OCI-LY1 (cell line): Measurements from ENCODE around the gene FBXL17.

Source experiments
- H2AFZ ChIP-seq: fragments of 200-600 bp; sonication (generic), shearing (Covaris generic); 2 replicates; pipeline ENCODE4 v1.6.0; 2014; ENCODE audit warnings: antibody characterized with exemption, mild to moderate bottlenecking, low read length
- H3F3A ChIP-seq: fragments of 200-600 bp; sonication (generic), shearing (Covaris generic); 2 replicates; pipeline ENCODE4 v1.6.0; 2014; ENCODE audit warnings: mild to moderate bottlenecking, antibody characterized with exemption, low read length, moderate library complexity; ENCODE audit not compliant: insufficient read depth
- H3K27ac ChIP-seq: fragments of 200-600 bp; sonication (generic); 2 replicates; pipeline ENCODE4 v1.5.1; 2014; ENCODE audit warnings: low read length, mixed run types, mild to moderate bottlenecking, low read depth; ENCODE audit not compliant: poor library complexity, severe bottlenecking
- H3K27me3 ChIP-seq: fragments of 200-600 bp; sonication (generic); 2 replicates; pipeline ENCODE4 v1.6.0; 2014; ENCODE audit warnings: antibody characterized with exemption, mild to moderate bottlenecking, low read length, moderate library complexity; ENCODE audit not compliant: insufficient read depth
- H3K36me3 ChIP-seq: fragments of 200-600 bp; sonication (generic); 2 replicates; pipeline ENCODE4 v1.6.1; 2014; ENCODE audit warnings: mild to moderate bottlenecking, antibody characterized with exemption, low read length, moderate library complexity, mixed read lengths; ENCODE audit not compliant: insufficient read depth
- H3K4me1 ChIP-seq: fragments of 200-600 bp; sonication (generic); 2 replicates; pipeline ENCODE4 v1.5.1; 2014; ENCODE audit warnings: mild to moderate bottlenecking, low read length, moderate library complexity; ENCODE audit not compliant: insufficient read depth, severe bottlenecking
- H3K4me2 ChIP-seq: fragments of 200-600 bp; sonication (generic), shearing (Covaris generic); 2 replicates; pipeline ENCODE4 v1.6.1; 2014; ENCODE audit warnings: low read length
- H3K4me3 ChIP-seq: fragments of 200-600 bp; sonication (generic); 2 replicates; pipeline ENCODE4 v1.5.1; 2014; ENCODE audit warnings: low read length, low read depth, mild to moderate bottlenecking, mixed read lengths; ENCODE audit not compliant: poor library complexity, severe bottlenecking
- H3K79me2 ChIP-seq: fragments of 200-600 bp; shearing (Covaris generic); 2 replicates; pipeline ENCODE4 v1.6.1; 2016; ENCODE audit warnings: mixed run types, low read length, mixed read lengths; ENCODE audit not compliant: insufficient read depth
- H3K9ac ChIP-seq: fragments of 200-600 bp; sonication (generic), shearing (Covaris generic); 2 replicates; pipeline ENCODE4 v1.6.1; 2014; ENCODE audit warnings: mild to moderate bottlenecking, low read length, mixed read lengths
- H3K9me2 ChIP-seq: fragments of 200-600 bp; sonication (generic), shearing (Covaris generic); 2 replicates; pipeline ENCODE4 v1.6.1; 2014; ENCODE audit warnings: low read depth, mild to moderate bottlenecking, low read length, mixed read lengths
- H3K9me3 ChIP-seq: fragments of 200-600 bp; shearing (Covaris generic); 2 replicates; pipeline ENCODE4 v1.6.1; 2014; ENCODE audit warnings: low read length, mixed read lengths
- H4K20me1 ChIP-seq: fragments of 200-600 bp; sonication (generic), shearing (Covaris generic); 2 replicates; pipeline ENCODE4 v1.6.0; 2016; ENCODE audit warnings: mild to moderate bottlenecking, low read length; ENCODE audit not compliant: insufficient read depth
- EZH2 ChIP-seq: fragments of 200-600 bp; sonication (generic), shearing (Covaris generic); IDR thresholded peaks from 2 replicates; pipeline ENCODE4 v1.8.0; 2017; ENCODE audit warnings: borderline replicate concordance, mixed run types, mild to moderate bottlenecking, antibody characterized with exemption, low read length, moderate library complexity, mixed read lengths
- TF ChIP-seq, protein P1 (sequence below): fragments of 200-600 bp; sonication (generic), shearing (Covaris generic); IDR thresholded peaks from 2 replicates; pipeline ENCODE4 v1.5.1; 2017; ENCODE audit warnings: mild to moderate bottlenecking, antibody characterized with exemption, low read length, moderate library complexity, mixed read lengths

FBXL17 gene

DNA sequence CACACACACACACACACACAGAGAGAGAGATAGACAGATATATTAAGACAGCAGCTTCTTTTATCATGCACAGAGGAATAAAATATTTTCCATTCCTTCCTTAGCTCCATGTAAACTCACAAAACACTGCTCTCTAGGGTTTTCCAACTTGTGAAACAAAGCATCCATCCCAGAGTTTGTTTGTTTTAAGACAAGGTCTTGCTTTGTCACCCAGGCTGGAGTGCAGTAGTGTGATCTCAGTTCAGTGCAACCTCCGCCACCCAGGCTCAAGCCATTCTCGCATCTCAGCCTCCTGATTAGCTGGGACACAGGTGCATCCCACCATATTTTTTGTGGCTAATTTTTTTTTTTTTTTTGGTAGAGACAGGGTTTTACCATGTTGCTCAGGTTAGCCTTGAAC lies 298.7 kb downstream of the FBXL17 start:
- Histone ChIP-seq H3F3A (no peaks in the 10 kb centered on the region), H3K4me2 (no peak overlapping the region), H3K36me3 (no peaks in the 10 kb centered on the region), H3K4me3 (no peak overlapping the region), H3K4me1 (no peaks in the 10 kb centered on the region), H3K27ac (no peak overlapping the region), H3K27me3 (no peaks in the 10 kb centered on the region), H3K9me2 (no peaks in the 10 kb centered on the region), H2AFZ (no peak overlapping the region), H3K9me3 (no peaks in the 10 kb centered on the region), H3K79me2 (no peaks in the 10 kb centered on the region), H3K9ac (no peak overlapping the region), H4K20me1 (no peaks in the 10 kb centered on the region)
- TF ChIP-seq EZH2, result no peak
- TF ChIP-seq, protein P1, sequence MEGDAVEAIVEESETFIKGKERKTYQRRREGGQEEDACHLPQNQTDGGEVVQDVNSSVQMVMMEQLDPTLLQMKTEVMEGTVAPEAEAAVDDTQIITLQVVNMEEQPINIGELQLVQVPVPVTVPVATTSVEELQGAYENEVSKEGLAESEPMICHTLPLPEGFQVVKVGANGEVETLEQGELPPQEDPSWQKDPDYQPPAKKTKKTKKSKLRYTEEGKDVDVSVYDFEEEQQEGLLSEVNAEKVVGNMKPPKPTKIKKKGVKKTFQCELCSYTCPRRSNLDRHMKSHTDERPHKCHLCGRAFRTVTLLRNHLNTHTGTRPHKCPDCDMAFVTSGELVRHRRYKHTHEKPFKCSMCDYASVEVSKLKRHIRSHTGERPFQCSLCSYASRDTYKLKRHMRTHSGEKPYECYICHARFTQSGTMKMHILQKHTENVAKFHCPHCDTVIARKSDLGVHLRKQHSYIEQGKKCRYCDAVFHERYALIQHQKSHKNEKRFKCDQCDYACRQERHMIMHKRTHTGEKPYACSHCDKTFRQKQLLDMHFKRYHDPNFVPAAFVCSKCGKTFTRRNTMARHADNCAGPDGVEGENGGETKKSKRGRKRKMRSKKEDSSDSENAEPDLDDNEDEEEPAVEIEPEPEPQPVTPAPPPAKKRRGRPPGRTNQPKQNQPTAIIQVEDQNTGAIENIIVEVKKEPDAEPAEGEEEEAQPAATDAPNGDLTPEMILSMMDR, result no peak

DNA sequence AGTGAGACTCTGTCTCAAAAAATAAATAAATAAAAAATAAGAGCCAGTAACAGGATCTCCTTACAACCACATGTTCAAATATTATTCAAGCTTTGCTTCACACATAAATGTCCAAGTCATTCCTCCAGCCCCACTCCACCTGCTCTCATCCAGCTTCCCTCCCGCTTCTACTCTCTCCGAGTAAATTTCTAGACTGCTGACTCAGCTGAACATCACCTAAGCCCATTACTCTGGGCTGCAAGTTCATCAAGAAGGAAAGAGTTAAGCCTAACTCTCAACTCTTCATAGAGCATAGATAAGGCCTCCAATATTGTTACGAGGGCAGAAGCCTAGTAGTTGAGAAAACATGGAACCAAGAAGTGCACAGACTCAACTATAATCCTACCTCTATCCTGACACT lies 300.2 kb downstream of the FBXL17 start:
- no peaks in the 10 kb centered on the region for H3F3A ChIP-seq
- no peaks in the 10 kb centered on the region for H3K9me2 ChIP-seq
- H3K4me2 ChIP-seq, result no peak overlapping the region
- H3K27ac ChIP-seq, result no peak overlapping the region
- H3K36me3 ChIP-seq, result no peaks in the 10 kb centered on the region
- no peak for TF ChIP-seq EZH2
- TF ChIP-seq, protein P1, result no peak
- no peaks in the 10 kb centered on the region for H3K9me3 ChIP-seq
- H3K27me3 ChIP-seq, result no peaks in the 10 kb centered on the region
- no peaks in the 10 kb centered on the region for H3K79me2 ChIP-seq
- H2AFZ ChIP-seq, result no peak overlapping the region
- H3K4me3 ChIP-seq, result no peak overlapping the region
- no peaks in the 10 kb centered on the region for H4K20me1 ChIP-seq
- H3K4me1 ChIP-seq, result no peaks in the 10 kb centered on the region
- no peak overlapping the region for H3K9ac ChIP-seq

DNA sequence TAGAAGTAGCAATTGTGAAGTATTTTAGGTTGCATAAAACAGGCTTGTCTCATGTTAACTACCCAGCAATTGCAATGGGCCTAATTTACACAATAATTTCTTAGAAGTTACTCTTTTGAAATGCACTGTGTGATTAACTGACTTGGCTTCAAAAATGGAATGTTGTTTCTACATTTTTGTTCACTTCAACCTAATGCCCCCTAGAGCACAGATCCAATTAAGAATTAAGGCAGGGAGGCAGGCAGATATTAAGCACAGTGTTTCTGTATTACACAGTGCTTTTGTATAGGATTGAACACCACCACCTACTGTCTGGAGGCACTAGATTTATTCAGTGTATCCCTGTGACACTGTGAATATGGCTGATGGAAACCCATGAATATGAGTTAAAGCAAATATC lies 302.1 kb downstream of the FBXL17 start:
- no peaks in the 10 kb centered on the region for H4K20me1 ChIP-seq
- no peaks in the 10 kb centered on the region for H3K79me2 ChIP-seq
- no peak overlapping the region for H2AFZ ChIP-seq
- no peak overlapping the region for H3K4me3 ChIP-seq
- no peaks in the 10 kb centered on the region for H3K9me3 ChIP-seq
- TF ChIP-seq, protein P1, result no peak; the same call in 1 of the 2 replicates
- no peak for TF ChIP-seq EZH2
- no peaks in the 10 kb centered on the region for H3K4me1 ChIP-seq
- no peaks in the 10 kb centered on the region for H3K36me3 ChIP-seq
- H3F3A ChIP-seq, result no peaks in the 10 kb centered on the region
- H3K27me3 ChIP-seq, result no peaks in the 10 kb centered on the region
- H3K9ac ChIP-seq, result no peak overlapping the region
- H3K9me2 ChIP-seq, result no peaks in the 10 kb centered on the region
- no peak overlapping the region for H3K4me2 ChIP-seq
- no peak overlapping the region for H3K27ac ChIP-seq
